Astrocyte (in vitro differentiated cells and primary cell): ENCODE data around the gene ECE1. TPM values are rescaled to one million over a fixed set of nuclear protein-coding genes. Genes with fewer than 3 reads are reported as not detected.

Source experiments
- DNase-seq: peaks from one replicate; pipeline ENCODE4 v3.0.0-alpha.2; 2010; ENCODE audit warnings: low read depth
- FAIRE-seq: peaks from 2 replicates; lab custom pipeline; 2011; peaks lifted over from hg19 to GRCh38; lab: Jason Lieb, UNC
- H2AFZ ChIP-seq: 2 replicates; pipeline ENCODE4 v1.6.0; 2012; ENCODE audit warnings: low read depth, low read length, inconsistent platforms
- H3K27ac ChIP-seq: 2 replicates; pipeline ENCODE4 v1.5.1; 2011; ENCODE audit warnings: low read depth, low read length, inconsistent platforms
- H3K27me3 ChIP-seq: 2 replicates; pipeline ENCODE4 v1.6.0; 2011; ENCODE audit warnings: low read length, inconsistent platforms; ENCODE audit not compliant: insufficient read depth
- H3K36me3 ChIP-seq: 2 replicates; pipeline ENCODE4 v1.5.1; 2011; ENCODE audit warnings: low read length, inconsistent platforms; ENCODE audit not compliant: insufficient read depth
- H3K4me1 ChIP-seq: 2 replicates; pipeline ENCODE4 v1.5.1; 2011; ENCODE audit warnings: low read length, inconsistent platforms; ENCODE audit not compliant: insufficient read depth
- H3K4me2 ChIP-seq: 2 replicates; pipeline ENCODE4 v1.6.0; 2012; ENCODE audit warnings: low read length, inconsistent platforms
- H3K4me3 ChIP-seq: 2 replicates; pipeline ENCODE4 v1.5.1; 2011; ENCODE audit warnings: low read depth, mild to moderate bottlenecking, low read length, inconsistent platforms; ENCODE audit not compliant: insufficient read depth
- H3K79me2 ChIP-seq: 2 replicates; pipeline ENCODE4 v1.6.0; 2012; ENCODE audit warnings: mild to moderate bottlenecking, low read length, inconsistent platforms; ENCODE audit not compliant: insufficient read depth
- H3K9ac ChIP-seq: 2 replicates; pipeline ENCODE4 v1.6.0; 2012; ENCODE audit warnings: mild to moderate bottlenecking, low read length, inconsistent platforms
- H3K9me3 ChIP-seq: 2 replicates; pipeline ENCODE4 v1.5.1; 2012; ENCODE audit warnings: low read depth, mild to moderate bottlenecking, low read length, inconsistent platforms; ENCODE audit not compliant: insufficient read depth
- H4K20me1 ChIP-seq: 2 replicates; pipeline ENCODE4 v1.6.0; 2012; ENCODE audit warnings: low read length, inconsistent platforms; ENCODE audit not compliant: insufficient read depth
- H3K27ac Mint-ChIP-seq: one replicate; pipeline ENCODE4 v1.8.0; 2021; ENCODE audit warnings: mild to moderate bottlenecking, mixed read lengths; ENCODE audit not compliant: unreplicated experiment
- H3K27me3 Mint-ChIP-seq: one replicate; pipeline ENCODE4 v1.8.0; 2021; ENCODE audit warnings: low read depth, mixed read lengths; ENCODE audit not compliant: unreplicated experiment
- H3K36me3 Mint-ChIP-seq: one replicate; pipeline ENCODE4 v1.8.0; 2021; ENCODE audit warnings: low read depth, mixed read lengths; ENCODE audit not compliant: unreplicated experiment
- H3K4me1 Mint-ChIP-seq: one replicate; pipeline ENCODE4 v1.8.0; 2021; ENCODE audit warnings: low read depth, mixed read lengths; ENCODE audit not compliant: unreplicated experiment
- H3K4me3 Mint-ChIP-seq: one replicate; pipeline ENCODE4 v1.8.0; 2021; ENCODE audit warnings: mild to moderate bottlenecking, moderate library complexity, mixed read lengths; ENCODE audit not compliant: unreplicated experiment
- H3K9me3 Mint-ChIP-seq: one replicate; pipeline ENCODE4 v1.8.0; 2021; ENCODE audit warnings: mild to moderate bottlenecking, mixed read lengths; ENCODE audit not compliant: unreplicated experiment
- EZH2 ChIP-seq: IDR thresholded peaks from 2 replicates; pipeline ENCODE4 v1.6.1; 2012; ENCODE audit warnings: mild to moderate bottlenecking, low read length, inconsistent platforms; ENCODE audit not compliant: insufficient read depth
- total RNA-seq: library from RNA; stranded (reverse); gene quantifications from 2 replicates; pipeline ENCODE4 v1.2.1, GENCODE V29; 2021
- TF ChIP-seq, protein P1 (sequence below): IDR thresholded peaks from 2 replicates; pipeline ENCODE4 v1.5.1; 2011; ENCODE audit warnings: low read depth, mild to moderate bottlenecking, inconsistent platforms, low read length, moderate library complexity; ENCODE audit not compliant: insufficient read depth

ECE1 gene
- total RNA-seq, 1 donor from 2014 or later: 172 TPM

DNA sequence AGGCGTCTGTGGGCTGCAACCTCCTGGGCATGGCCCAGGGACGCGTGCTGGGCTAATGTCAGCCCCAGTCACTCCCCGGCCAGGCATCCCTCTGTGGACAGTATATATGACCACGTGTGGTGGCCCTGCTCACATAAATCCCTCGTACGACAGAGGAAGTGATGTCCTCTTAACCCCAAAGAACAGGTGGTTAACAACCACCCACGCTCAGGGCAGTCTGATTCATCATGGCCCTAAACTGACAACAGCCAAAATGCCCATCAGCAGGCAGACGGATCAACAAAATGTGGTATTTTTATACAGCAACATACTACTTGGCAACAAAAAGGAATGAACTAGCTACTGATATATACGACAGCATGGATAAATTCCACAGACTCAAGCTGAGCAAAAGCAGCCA is 51.0 kb downstream of the ECE1 start:
- Histone ChIP-seq H3K4me1 (peaks cover 34% of the 10 kb centered on the region), H3K4me2 (peak overlapping the region; percentile 18), H4K20me1 (peaks cover 6% of the 10 kb centered on the region), H3K36me3 (peaks cover 26% of the 10 kb centered on the region), H2AFZ (no peak overlapping the region), H3K4me3 (no peak overlapping the region), H3K27ac (peak overlapping the region; percentile 36), H3K9ac (no peak overlapping the region), H3K79me2 (no peaks in the 10 kb centered on the region), H3K27me3 (no peaks in the 10 kb centered on the region), H3K9me3 (no peaks in the 10 kb centered on the region)
- no peak for TF ChIP-seq EZH2
- TF ChIP-seq, protein P1, sequence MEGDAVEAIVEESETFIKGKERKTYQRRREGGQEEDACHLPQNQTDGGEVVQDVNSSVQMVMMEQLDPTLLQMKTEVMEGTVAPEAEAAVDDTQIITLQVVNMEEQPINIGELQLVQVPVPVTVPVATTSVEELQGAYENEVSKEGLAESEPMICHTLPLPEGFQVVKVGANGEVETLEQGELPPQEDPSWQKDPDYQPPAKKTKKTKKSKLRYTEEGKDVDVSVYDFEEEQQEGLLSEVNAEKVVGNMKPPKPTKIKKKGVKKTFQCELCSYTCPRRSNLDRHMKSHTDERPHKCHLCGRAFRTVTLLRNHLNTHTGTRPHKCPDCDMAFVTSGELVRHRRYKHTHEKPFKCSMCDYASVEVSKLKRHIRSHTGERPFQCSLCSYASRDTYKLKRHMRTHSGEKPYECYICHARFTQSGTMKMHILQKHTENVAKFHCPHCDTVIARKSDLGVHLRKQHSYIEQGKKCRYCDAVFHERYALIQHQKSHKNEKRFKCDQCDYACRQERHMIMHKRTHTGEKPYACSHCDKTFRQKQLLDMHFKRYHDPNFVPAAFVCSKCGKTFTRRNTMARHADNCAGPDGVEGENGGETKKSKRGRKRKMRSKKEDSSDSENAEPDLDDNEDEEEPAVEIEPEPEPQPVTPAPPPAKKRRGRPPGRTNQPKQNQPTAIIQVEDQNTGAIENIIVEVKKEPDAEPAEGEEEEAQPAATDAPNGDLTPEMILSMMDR: no peak
- no peaks in the 10 kb centered on the region for H3K27me3 Mint-ChIP-seq
- H3K4me3 Mint-ChIP-seq: no peak overlapping the region
- no peak for FAIRE-seq
- H3K27ac Mint-ChIP-seq: no peak overlapping the region
- peaks cover 22% of the 10 kb centered on the region for H3K36me3 Mint-ChIP-seq
- no peaks in the 10 kb centered on the region for H3K9me3 Mint-ChIP-seq
- H3K4me1 Mint-ChIP-seq: peaks cover 31% of the 10 kb centered on the region
- peak; percentile 53 for DNase-seq

- no peak overlapping the region for H3K27ac Mint-ChIP-seq
- no peak for TF ChIP-seq EZH2
- TF ChIP-seq, protein P1: no peak
Observed at GRCh38 chr1:21238141-21238800, 52.0 kb downstream of the ECE1 start.

GRCh38 chr1:21237446-21238088 is 52.7 kb downstream of the ECE1 start:
- Histone ChIP-seq H3K4me2 (no peak overlapping the region), H3K27me3 (no peaks in the 10 kb centered on the region), H3K36me3 (peaks cover 33% of the 10 kb centered on the region), H3K79me2 (no peaks in the 10 kb centered on the region), H3K4me1 (peaks cover 30% of the 10 kb centered on the region), H2AFZ (no peak overlapping the region), H3K9ac (no peak overlapping the region), H3K4me3 (no peak overlapping the region), H4K20me1 (peaks cover 6% of the 10 kb centered on the region), H3K9me3 (no peaks in the 10 kb centered on the region), H3K27ac (no peak overlapping the region)
- H3K27me3 Mint-ChIP-seq: no peaks in the 10 kb centered on the region
- FAIRE-seq (no peak), DNase-seq (no peak)
- no peaks in the 10 kb centered on the region for H3K9me3 Mint-ChIP-seq
- no peak overlapping the region for H3K27ac Mint-ChIP-seq
- H3K4me3 Mint-ChIP-seq: no peak overlapping the region
- TF ChIP-seq, protein P1: no peak
- TF ChIP-seq EZH2: no peak
- H3K4me1 Mint-ChIP-seq: peaks cover 31% of the 10 kb centered on the region
- H3K36me3 Mint-ChIP-seq: peaks cover 27% of the 10 kb centered on the region

More at GRCh38 chr1:21238141-21238800, 52.0 kb downstream of the ECE1 start:
- Mint-ChIP-seq H3K36me3 (peaks cover 27% of the 10 kb centered on the region), H3K9me3 (no peaks in the 10 kb centered on the region), H3K4me1 (peaks cover 31% of the 10 kb centered on the region), H3K27me3 (no peaks in the 10 kb centered on the region), H3K4me3 (no peak overlapping the region)
- Histone ChIP-seq H3K27me3 (no peaks in the 10 kb centered on the region), H3K4me1 (peaks cover 34% of the 10 kb centered on the region), H4K20me1 (peaks cover 6% of the 10 kb centered on the region), H3K79me2 (no peaks in the 10 kb centered on the region), H3K4me2 (peak overlapping the region; percentile 18), H3K27ac (peak overlapping the region; percentile 36), H3K36me3 (peaks cover 30% of the 10 kb centered on the region), H3K9ac (peak overlapping the region; percentile 1), H3K9me3 (no peaks in the 10 kb centered on the region), H3K4me3 (no peak overlapping the region), H2AFZ (no peak overlapping the region)
- DNase-seq (no peak), FAIRE-seq (no peak)
